Measurements from ENCODE around the gene HAND1. TPM values are rescaled to one million over a fixed set of nuclear protein-coding genes. Genes with fewer than 3 reads are reported as not detected.

The HAND1 gene
- total and polyA plus RNA-seq, 2 experiments from 2014 or later, result 66.0 to 68.9 TPM

GRCh38 chr5:154470947-154471870 is 6.8 kb downstream of the HAND1 start:
- no peak overlapping the region for H3K4me3 ChIP-seq
- DNase-seq (ENCODE audit: low read depth in 1 of 2, low spot score in 1 of 2), result no peak
- H3K9me3 ChIP-seq (ENCODE audit: low read depth), result no peaks in the 10 kb centered on the region
- TF ChIP-seq CTCF (IDR thresholded peaks at IDR 0.05; ENCODE audit: low read depth, low read length), result no peak
- H3K27ac ChIP-seq, result peak overlapping the region; percentile 20
- H3K4me1 ChIP-seq (ENCODE audit: low read depth), result peaks cover 46% of the 10 kb centered on the region
- H3K27me3 ChIP-seq, result peaks cover 69% of the 10 kb centered on the region
- H3K36me3 ChIP-seq, result no peaks in the 10 kb centered on the region

DNA sequence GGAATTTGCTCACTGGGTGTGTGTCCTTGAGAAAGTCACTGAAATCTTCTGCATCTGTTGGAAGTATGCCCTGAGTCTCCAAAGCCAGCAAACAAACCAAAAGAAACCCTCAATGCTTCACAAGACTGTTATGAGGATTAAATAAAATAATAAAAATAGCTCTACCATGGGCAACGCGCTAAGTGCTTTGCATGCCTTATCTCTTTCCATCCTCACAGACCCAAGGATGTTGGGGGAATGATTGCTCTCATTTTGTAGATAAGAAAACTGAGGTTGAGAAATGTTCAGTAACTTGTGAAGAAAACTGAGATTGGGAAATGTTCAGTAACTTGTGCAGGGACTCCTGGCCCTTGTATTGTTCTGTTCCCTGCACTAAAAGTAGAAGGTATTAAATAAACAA is 7.9 kb downstream of the HAND1 start:
- no peaks in the 10 kb centered on the region for H3K9me3 ChIP-seq (ENCODE audit: low read depth)
- peaks cover 42% of the 10 kb centered on the region for H3K4me1 ChIP-seq (ENCODE audit: low read depth)
- peak in 1 of 2 donors; percentile 38 for DNase-seq (ENCODE audit: low read depth in 1 of 2, low spot score in 1 of 2)
- H3K27ac ChIP-seq, result peak overlapping the region; percentile 27
- no peak for TF ChIP-seq CTCF (IDR thresholded peaks at IDR 0.05; ENCODE audit: low read depth, low read length)
- H3K4me3 ChIP-seq, result no peak overlapping the region
- no peaks in the 10 kb centered on the region for H3K36me3 ChIP-seq
- H3K27me3 ChIP-seq, result peaks cover 61% of the 10 kb centered on the region

DNA sequence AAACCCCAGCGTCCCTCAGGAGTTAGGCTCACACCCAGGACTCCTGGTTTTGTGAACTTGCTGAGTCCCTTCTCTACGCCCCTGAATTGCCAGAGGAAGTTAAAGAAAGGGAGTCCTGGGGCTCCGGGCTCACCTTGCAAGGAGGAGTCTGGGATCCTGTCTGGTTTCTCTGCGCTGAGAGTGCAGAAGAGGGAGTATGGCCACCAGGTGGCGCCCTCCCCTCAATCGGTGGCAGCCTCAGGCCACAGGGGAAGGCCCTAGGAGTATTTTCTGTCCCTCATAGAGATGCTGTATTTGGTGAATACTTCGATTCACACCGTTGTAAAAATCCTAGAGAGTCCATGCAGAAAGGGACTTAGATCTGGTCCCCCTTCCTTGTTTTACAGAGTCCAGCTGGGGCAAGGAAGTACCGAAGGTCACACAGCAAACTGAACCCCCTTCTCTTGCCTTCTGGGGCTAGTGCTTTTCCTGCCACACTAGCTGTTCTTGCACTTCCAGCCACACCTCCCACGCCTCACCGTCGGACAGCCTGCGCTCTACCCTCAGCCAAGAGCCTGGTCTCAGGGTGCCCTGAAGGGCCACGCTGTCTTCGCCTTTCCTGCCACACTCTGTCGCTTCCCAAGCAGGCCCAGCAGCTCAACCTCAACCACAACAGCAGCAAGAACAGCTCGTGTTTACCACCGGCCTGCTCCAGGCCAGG is 10.2 kb downstream of the HAND1 start:
- Histone ChIP-seq H3K4me1 (ENCODE audit: low read depth) (peaks cover 28% of the 10 kb centered on the region), H3K9me3 (ENCODE audit: low read depth) (no peaks in the 10 kb centered on the region), H3K27ac (peak overlapping the region; percentile 52), H3K27me3 (peaks cover 42% of the 10 kb centered on the region), H3K4me3 (no peak overlapping the region), H3K36me3 (no peaks in the 10 kb centered on the region)
- DNase-seq (ENCODE audit: low read depth in 1 of 2, low spot score in 1 of 2), result peak; percentile 80 to 88
- TF ChIP-seq CTCF (IDR thresholded peaks at IDR 0.05; ENCODE audit: low read depth, low read length), result peak; percentile 88

- Histone ChIP-seq H3K4me3 (no peak overlapping the region), H3K36me3 (no peaks in the 10 kb centered on the region), H3K27me3 (peaks cover 35% of the 10 kb centered on the region), H3K27ac (no peak overlapping the region), H3K9me3 (ENCODE audit: low read depth) (no peaks in the 10 kb centered on the region), H3K4me1 (ENCODE audit: low read depth) (peaks cover 20% of the 10 kb centered on the region)
- DNase-seq (ENCODE audit: low read depth in 1 of 2, low spot score in 1 of 2), result no peak
- TF ChIP-seq CTCF (IDR thresholded peaks at IDR 0.05; ENCODE audit: low read depth, low read length), result no peak
Measured at GRCh38 chr5:154466671-154467070, 11.4 kb downstream of the HAND1 start.

GRCh38 chr5:154466147-154466546 is 11.9 kb downstream of the HAND1 start:
- Histone ChIP-seq H3K9me3 (ENCODE audit: low read depth) (no peaks in the 10 kb centered on the region), H3K27ac (no peak overlapping the region), H3K4me1 (ENCODE audit: low read depth) (peaks cover 18% of the 10 kb centered on the region), H3K4me3 (no peak overlapping the region), H3K27me3 (peaks cover 30% of the 10 kb centered on the region), H3K36me3 (no peaks in the 10 kb centered on the region)
- DNase-seq (ENCODE audit: low read depth in 1 of 2, low spot score in 1 of 2), result no peak
- TF ChIP-seq CTCF (IDR thresholded peaks at IDR 0.05; ENCODE audit: low read depth, low read length), result no peak
